ENCODE measurements around the gene SLC4A3.
"Not testable (repeated sequence)": the region's sequence is repeated elsewhere in the genome, so short reads cannot be mapped to it uniquely, and the experiment has no call there.

Gene SLC4A3

GRCh38 chr2:219643788-219644398 is 16.5 kb downstream of the SLC4A3 start:
- in situ Hi-C loops (cut with HindIII; ENCODE audit: low sequenced_read_pairs): no loop called here

GRCh38 chr2:219644801-219645480 is 17.5 kb downstream of the SLC4A3 start:
- in situ Hi-C loops (cut with HindIII; ENCODE audit: low sequenced_read_pairs): loop anchor here (5.0 kb wide), 1 partner anchor 103 kb away; the partner anchor contains the start of genes CHPF and TMEM198

DNA sequence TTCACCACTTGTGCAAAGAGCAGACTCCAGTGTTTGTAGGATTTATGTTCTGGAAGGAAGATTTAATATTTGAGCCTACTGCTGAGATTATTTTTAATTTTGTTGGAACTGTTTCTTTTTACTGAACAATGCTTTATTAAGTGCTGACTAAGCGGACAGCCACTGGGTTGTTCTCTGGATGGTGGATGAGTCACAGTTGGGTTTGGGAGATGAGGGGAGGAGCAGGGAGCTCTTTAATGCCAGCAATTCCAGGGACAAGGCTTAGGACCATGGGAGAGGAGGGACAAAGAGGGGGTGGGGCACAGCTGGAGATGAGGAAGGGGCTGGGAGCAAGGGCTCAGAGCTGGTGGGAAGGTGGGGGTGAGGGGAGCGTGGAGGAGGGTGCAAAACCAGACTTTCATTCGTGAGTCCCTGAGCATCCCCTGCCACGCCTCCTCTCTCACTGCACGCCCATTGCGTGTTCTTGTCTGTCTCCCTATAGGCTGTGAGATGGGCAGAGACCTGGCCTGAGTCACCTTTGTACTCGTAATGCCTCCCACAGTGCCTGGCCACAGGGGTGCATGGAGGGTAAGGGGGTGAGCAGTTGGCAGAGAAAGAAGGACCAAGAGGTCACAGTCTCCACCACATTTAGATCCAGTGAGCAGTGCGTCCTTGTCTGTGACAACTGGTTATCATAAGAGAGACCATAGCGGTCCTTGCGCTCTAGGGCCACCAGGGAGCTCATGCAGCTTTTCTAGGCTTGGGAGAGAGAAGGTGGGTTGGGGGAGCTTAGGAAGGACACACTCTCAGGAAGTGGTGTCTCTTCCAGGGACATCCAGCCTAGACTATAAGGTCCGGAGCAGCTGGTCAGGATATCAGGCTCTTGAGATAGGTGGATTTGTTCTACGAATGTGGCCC is 18.4 kb downstream of the SLC4A3 start:
- in situ Hi-C loops (cut with HindIII; ENCODE audit: low sequenced_read_pairs): loop anchor here (5.0 kb wide), 1 partner anchor 104 kb away; the partner anchor contains the start of genes CHPF and TMEM198

- in situ Hi-C loops (cut with HindIII; ENCODE audit: low sequenced_read_pairs): loop anchor here (5.0 kb wide), 1 partner anchor 106 kb away; the partner anchor contains the start of genes CHPF and TMEM198
Observed at GRCh38 chr2:219648176-219648575, 20.7 kb downstream of the SLC4A3 start.

DNA sequence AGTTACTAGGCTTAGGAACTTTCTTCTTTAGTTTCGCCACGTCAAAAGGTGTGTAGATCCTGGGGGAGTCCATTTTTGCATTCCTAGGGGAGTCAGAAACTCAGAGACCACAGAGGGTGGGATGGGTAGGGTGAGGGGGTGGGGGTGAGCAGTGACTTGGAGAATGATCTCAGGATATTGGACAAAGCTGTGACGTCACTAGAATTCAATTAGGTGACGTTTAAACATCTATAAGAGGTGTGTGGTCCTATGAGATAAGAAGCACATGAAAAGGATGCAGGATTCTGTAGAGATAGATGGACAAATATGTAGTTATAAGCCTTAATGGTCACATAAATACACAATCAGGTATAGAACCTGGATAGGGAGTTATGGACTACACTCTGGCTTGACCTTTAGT is 21.5 kb downstream of the SLC4A3 start:
- in situ Hi-C loops (cut with HindIII; ENCODE audit: low sequenced_read_pairs): loop anchor here (5.0 kb wide), 1 partner anchor 107 kb away; the partner anchor contains the start of genes CHPF and TMEM198

GRCh38 chr2:219650426-219651248 is 23.2 kb downstream of the SLC4A3 start:
- in situ Hi-C loops (cut with HindIII; ENCODE audit: low sequenced_read_pairs): no loop called here

- in situ Hi-C loops (cut with HindIII; ENCODE audit: low sequenced_read_pairs): not testable (repeated sequence)
Observed at GRCh38 chr2:219651656-219652055, 24.2 kb downstream of the SLC4A3 start.

DNA sequence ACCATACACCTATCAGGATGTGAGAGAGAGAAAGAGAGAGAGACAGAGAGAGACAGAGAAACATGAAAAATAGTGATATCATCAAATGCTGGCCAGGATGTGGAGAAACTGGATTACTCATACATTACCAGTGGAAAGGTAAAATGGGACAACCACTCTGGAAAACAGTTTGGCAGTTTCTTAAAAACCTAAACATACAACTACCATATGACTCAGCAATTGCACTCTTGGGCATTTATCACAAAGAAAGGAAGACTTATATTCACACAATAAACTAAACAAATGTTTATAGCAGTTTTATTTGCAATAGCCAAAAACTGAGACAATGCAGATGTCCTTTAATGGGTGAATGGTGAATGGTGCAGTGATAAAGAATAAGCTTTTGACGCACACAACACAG is 29.1 kb downstream of the SLC4A3 start:
- in situ Hi-C loops (cut with HindIII; ENCODE audit: low sequenced_read_pairs): loop anchor here (5.0 kb wide), 1 partner anchor 79 kb away; no protein-coding TSS in a partner anchor

GRCh38 chr2:219658196-219658846 is 30.9 kb downstream of the SLC4A3 start:
- in situ Hi-C loops (cut with HindIII; ENCODE audit: low sequenced_read_pairs): loop anchor here (5.0 kb wide), 1 partner anchor 81 kb away; no protein-coding TSS in a partner anchor

DNA sequence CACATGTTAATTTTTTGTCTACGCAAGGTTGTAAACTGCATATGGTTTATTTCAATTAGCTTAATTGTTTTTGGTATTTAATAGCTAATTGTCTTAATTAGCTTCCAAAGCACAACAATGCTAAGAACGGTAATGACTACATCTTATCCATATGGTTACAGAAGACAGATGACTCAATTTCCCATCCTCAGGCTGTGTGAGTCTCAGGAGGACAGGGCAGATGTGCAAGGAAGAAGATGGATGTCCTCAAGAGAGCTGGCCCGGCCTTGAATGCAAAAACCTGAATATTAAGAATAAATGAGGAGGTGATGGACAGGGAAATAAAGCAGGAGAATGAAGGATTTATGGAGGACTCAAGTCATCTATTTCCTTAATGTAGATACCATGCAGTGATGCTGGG is 31.4 kb downstream of the SLC4A3 start:
- in situ Hi-C loops (cut with HindIII; ENCODE audit: low sequenced_read_pairs): loop anchor here (5.0 kb wide), 1 partner anchor 82 kb away; no protein-coding TSS in a partner anchor

- in situ Hi-C loops (cut with HindIII; ENCODE audit: low sequenced_read_pairs): no loop called here
Observed at GRCh38 chr2:219661197-219661954, 33.9 kb downstream of the SLC4A3 start.

- in situ Hi-C loops (cut with HindIII; ENCODE audit: low sequenced_read_pairs): no loop called here
Observed at GRCh38 chr2:219661955-219662395, 34.5 kb downstream of the SLC4A3 start.

- in situ Hi-C loops (cut with HindIII; ENCODE audit: low sequenced_read_pairs): no loop called here
Observed at GRCh38 chr2:219662566-219662965, 35.1 kb downstream of the SLC4A3 start.

GRCh38 chr2:219663116-219663762 is 35.8 kb downstream of the SLC4A3 start:
- in situ Hi-C loops (cut with HindIII; ENCODE audit: low sequenced_read_pairs): no loop called here

DNA sequence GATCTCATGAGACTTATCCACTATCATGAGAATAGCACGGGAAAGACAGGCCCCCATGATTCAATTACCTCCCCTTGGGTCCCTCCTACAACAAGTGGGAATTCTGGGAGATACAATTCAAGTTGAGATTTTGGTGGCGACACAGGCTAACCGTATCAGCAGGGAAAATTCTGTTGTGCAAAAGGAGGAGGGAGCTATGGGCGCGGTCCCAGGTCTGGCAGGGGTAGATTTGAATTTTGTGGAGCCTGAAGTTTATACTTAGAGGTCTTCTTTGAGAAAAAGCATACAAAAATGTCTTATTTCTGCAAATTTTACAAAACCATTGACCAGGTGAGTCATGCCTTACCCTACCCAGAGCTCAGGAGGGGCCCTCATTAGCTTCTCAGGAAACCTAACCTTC is 36.6 kb downstream of the SLC4A3 start:
- in situ Hi-C loops (cut with HindIII; ENCODE audit: low sequenced_read_pairs): no loop called here

DNA sequence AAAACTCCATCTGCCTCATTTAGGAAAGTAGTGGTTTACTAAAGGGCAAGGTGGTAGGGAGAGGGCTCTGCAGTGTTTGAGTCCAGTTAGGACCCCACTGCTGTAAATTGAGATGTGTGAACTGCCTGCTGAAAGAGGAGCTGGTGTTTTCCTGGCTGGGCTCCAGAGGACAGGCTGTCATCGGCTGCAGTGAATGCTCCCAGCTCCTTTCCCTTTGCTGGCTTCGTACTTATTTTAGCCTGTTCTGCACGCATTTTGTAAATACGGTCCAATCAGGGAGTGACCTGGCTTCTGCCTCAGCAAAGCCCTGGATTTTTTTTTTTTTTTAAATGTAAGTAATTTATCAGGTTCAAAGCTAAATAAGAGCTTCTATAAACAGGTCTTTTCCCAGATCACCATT is 37.5 kb downstream of the SLC4A3 start:
- in situ Hi-C loops (cut with HindIII; ENCODE audit: low sequenced_read_pairs): no loop called here

DNA sequence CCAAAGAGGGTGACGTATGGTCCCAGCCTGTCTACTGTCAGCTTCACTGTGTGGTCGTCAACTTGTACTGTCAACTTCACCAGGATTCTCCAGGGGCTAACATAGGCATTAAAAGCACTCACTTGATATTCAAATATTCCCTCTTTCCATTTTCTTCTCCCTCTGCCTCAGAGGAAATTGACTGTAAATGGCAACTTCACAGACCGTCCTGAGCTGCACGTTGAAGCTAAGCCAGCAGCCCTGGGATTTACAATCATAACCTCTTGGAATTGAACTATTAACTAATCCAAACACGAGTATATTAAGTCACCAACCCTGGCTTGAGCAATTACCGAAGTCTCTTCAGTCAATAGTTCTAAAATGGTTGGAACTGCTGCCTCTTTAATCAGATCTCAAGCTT is 38.5 kb downstream of the SLC4A3 start:
- in situ Hi-C loops (cut with HindIII; ENCODE audit: low sequenced_read_pairs): no loop called here

GRCh38 chr2:219668316-219668715 is 40.9 kb downstream of the SLC4A3 start:
- in situ Hi-C loops (cut with HindIII; ENCODE audit: low sequenced_read_pairs): no loop called here

Measured in endothelial cell of hepatic sinusoid (primary cell).